DOHH2 (cell line): Measurements from ENCODE around the gene FRMPD4.

Experiments used
- H3F3A ChIP-seq: fragments of 200-600 bp; sonication (generic), shearing (Covaris generic); 2 replicates; pipeline ENCODE4 v1.6.0; 2016; ENCODE audit warnings: antibody characterized with exemption, mild to moderate bottlenecking; ENCODE audit not compliant: control insufficient read depth, insufficient read depth
- H3K27ac ChIP-seq: fragments of 200-600 bp; sonication (generic); 2 replicates; pipeline ENCODE4 v1.5.1; 2014; ENCODE audit warnings: low read depth, mild to moderate bottlenecking, low read length, moderate library complexity
- H3K27me3 ChIP-seq: fragments of 200-600 bp; sonication (generic); 2 replicates; pipeline ENCODE4 v1.6.1; 2014; ENCODE audit warnings: mild to moderate bottlenecking, low read length, mixed read lengths; ENCODE audit not compliant: control insufficient read depth
- H3K36me3 ChIP-seq: fragments of 200-600 bp; sonication (generic); 2 replicates; pipeline ENCODE4 v1.6.1; 2014; ENCODE audit warnings: mild to moderate bottlenecking, low read length, moderate library complexity, mixed read lengths; ENCODE audit not compliant: control insufficient read depth
- H3K4me1 ChIP-seq: fragments of 200-600 bp; sonication (generic); 2 replicates; pipeline ENCODE4 v1.6.1; 2014; ENCODE audit warnings: mild to moderate bottlenecking, low read length, mixed read lengths; ENCODE audit not compliant: control insufficient read depth
- H3K4me2 ChIP-seq: fragments of 200-600 bp; sonication (generic); 2 replicates; pipeline ENCODE4 v1.6.0; 2014; ENCODE audit warnings: mild to moderate bottlenecking, low read length, moderate library complexity
- H3K4me3 ChIP-seq: fragments of 200-600 bp; sonication (generic); 2 replicates; pipeline ENCODE4 v1.5.1; 2014; ENCODE audit warnings: mild to moderate bottlenecking, low read length, mixed read lengths
- H3K79me2 ChIP-seq: fragments of 200-600 bp; sonication (generic); 2 replicates; pipeline ENCODE4 v1.6.1; 2014; ENCODE audit warnings: mild to moderate bottlenecking, low read length, mixed read lengths; ENCODE audit not compliant: control insufficient read depth
- H3K9me2 ChIP-seq: fragments of 200-600 bp; sonication (generic); replicated peaks from 2 replicates; pipeline ENCODE4 v1.6.1; 2014; ENCODE audit warnings: mild to moderate bottlenecking, low read length, mixed read lengths; ENCODE audit not compliant: control insufficient read depth
- H3K9me3 ChIP-seq: fragments of 200-600 bp; sonication (generic); 2 replicates; pipeline ENCODE4 v1.6.1; 2014; ENCODE audit warnings: antibody characterized with exemption, low read length, mixed read lengths; ENCODE audit not compliant: control insufficient read depth, insufficient read depth
- H4K20me1 ChIP-seq: fragments of 200-600 bp; sonication (generic); 2 replicates; pipeline ENCODE4 v1.6.0; 2014; ENCODE audit warnings: low read depth, mild to moderate bottlenecking, antibody characterized with exemption, low read length, moderate library complexity; ENCODE audit not compliant: control insufficient read depth, insufficient read depth
- EZH2phosphoT487 ChIP-seq: fragments of 200-600 bp; sonication (generic); IDR thresholded peaks from 2 replicates; pipeline ENCODE4 v1.6.1; 2017; ENCODE audit warnings: borderline replicate concordance, mild to moderate bottlenecking, antibody characterized with exemption, low read length, moderate library complexity, mixed read lengths
- TF ChIP-seq, protein P1 (sequence below): fragments of 200-600 bp; sonication (generic); IDR thresholded peaks from one replicate; pipeline ENCODE4 v1.5.1; 2014; ENCODE audit warnings: antibody characterized with exemption, mild to moderate bottlenecking, low read depth, low read length; ENCODE audit not compliant: poor library complexity, severe bottlenecking

The FRMPD4 gene

GRCh38 chrX:12686331-12686730 is 548.1 kb downstream of the FRMPD4 start:
- Histone ChIP-seq H3K9me2 (no peaks in the 10 kb centered on the region), H3K4me3 (no peak overlapping the region), H3K9me3 (no peaks in the 10 kb centered on the region), H4K20me1 (no peaks in the 10 kb centered on the region), H3K27me3 (0 out of 2 replicates have a peak, but pooled peaks cover 3% of the 10 kb centered on the region), H3K4me1 (no peaks in the 10 kb centered on the region), H3K4me2 (no peak overlapping the region), H3K79me2 (no peaks in the 10 kb centered on the region), H3K36me3 (no peaks in the 10 kb centered on the region), H3K27ac (no peak overlapping the region), H3F3A (no peaks in the 10 kb centered on the region)
- TF ChIP-seq, protein P1, sequence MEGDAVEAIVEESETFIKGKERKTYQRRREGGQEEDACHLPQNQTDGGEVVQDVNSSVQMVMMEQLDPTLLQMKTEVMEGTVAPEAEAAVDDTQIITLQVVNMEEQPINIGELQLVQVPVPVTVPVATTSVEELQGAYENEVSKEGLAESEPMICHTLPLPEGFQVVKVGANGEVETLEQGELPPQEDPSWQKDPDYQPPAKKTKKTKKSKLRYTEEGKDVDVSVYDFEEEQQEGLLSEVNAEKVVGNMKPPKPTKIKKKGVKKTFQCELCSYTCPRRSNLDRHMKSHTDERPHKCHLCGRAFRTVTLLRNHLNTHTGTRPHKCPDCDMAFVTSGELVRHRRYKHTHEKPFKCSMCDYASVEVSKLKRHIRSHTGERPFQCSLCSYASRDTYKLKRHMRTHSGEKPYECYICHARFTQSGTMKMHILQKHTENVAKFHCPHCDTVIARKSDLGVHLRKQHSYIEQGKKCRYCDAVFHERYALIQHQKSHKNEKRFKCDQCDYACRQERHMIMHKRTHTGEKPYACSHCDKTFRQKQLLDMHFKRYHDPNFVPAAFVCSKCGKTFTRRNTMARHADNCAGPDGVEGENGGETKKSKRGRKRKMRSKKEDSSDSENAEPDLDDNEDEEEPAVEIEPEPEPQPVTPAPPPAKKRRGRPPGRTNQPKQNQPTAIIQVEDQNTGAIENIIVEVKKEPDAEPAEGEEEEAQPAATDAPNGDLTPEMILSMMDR, result no peak
- TF ChIP-seq EZH2phosphoT487, result no peak

DNA sequence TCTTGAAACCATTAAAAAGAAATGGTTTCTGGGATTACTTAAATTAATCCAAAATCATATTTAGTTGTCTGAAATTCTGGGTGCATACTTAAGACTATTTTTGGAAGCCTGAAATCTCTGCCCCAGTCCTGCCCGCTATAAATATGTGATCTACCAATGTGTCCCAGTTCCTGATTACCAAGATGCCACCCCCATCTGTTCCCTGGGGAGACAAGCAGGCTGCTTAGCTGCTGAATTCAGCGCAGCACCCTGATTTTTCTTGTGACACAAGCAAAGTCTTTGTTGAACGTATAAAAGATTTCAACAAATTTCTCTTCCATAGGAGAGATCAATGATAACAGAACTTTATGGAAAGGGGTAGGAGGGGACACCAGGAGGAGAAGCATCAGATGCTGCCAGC is 552.4 kb downstream of the FRMPD4 start:
- TF ChIP-seq, protein P1, result no peak
- no peak for TF ChIP-seq EZH2phosphoT487
- H4K20me1 ChIP-seq, result no peaks in the 10 kb centered on the region
- H3K4me1 ChIP-seq, result no peaks in the 10 kb centered on the region
- H3F3A ChIP-seq, result no peaks in the 10 kb centered on the region
- H3K9me2 ChIP-seq, result no peaks in the 10 kb centered on the region
- no peaks in the 10 kb centered on the region for H3K27me3 ChIP-seq
- H3K4me3 ChIP-seq, result no peak overlapping the region
- no peaks in the 10 kb centered on the region for H3K9me3 ChIP-seq
- no peak overlapping the region for H3K27ac ChIP-seq
- no peak overlapping the region for H3K4me2 ChIP-seq
- no peaks in the 10 kb centered on the region for H3K79me2 ChIP-seq
- H3K36me3 ChIP-seq, result no peaks in the 10 kb centered on the region

- Histone ChIP-seq H3K9me2 (no peaks in the 10 kb centered on the region), H3K9me3 (no peaks in the 10 kb centered on the region), H3K27ac (no peak overlapping the region), H3K4me2 (no peak overlapping the region), H4K20me1 (no peaks in the 10 kb centered on the region), H3K79me2 (no peaks in the 10 kb centered on the region), H3K27me3 (no peaks in the 10 kb centered on the region), H3F3A (no peaks in the 10 kb centered on the region), H3K4me1 (no peaks in the 10 kb centered on the region), H3K4me3 (no peak overlapping the region), H3K36me3 (no peaks in the 10 kb centered on the region)
- TF ChIP-seq EZH2phosphoT487, result no peak
- TF ChIP-seq, protein P1, result no peak
Observed at GRCh38 chrX:12693754-12694153, 555.5 kb downstream of the FRMPD4 start.

GRCh38 chrX:12700745-12701144 is 562.5 kb downstream of the FRMPD4 start:
- no peaks in the 10 kb centered on the region for H4K20me1 ChIP-seq
- no peaks in the 10 kb centered on the region for H3K79me2 ChIP-seq
- H3K4me1 ChIP-seq, result no peaks in the 10 kb centered on the region
- TF ChIP-seq EZH2phosphoT487, result no peak
- TF ChIP-seq, protein P1, result no peak
- H3K36me3 ChIP-seq, result no peaks in the 10 kb centered on the region
- no peaks in the 10 kb centered on the region for H3K27me3 ChIP-seq
- no peak overlapping the region for H3K4me3 ChIP-seq
- no peaks in the 10 kb centered on the region for H3F3A ChIP-seq
- no peak overlapping the region for H3K27ac ChIP-seq
- no peaks in the 10 kb centered on the region for H3K9me3 ChIP-seq
- no peak overlapping the region for H3K4me2 ChIP-seq
- H3K9me2 ChIP-seq, result no peaks in the 10 kb centered on the region
